ENCODE results near the gene POU4F2. TPM values are rescaled to one million over a fixed set of nuclear protein-coding genes. Genes with fewer than 3 reads are reported as not detected.

Gene POU4F2
- total RNA-seq, 1 experiment from 2014 or later: not detected

DNA sequence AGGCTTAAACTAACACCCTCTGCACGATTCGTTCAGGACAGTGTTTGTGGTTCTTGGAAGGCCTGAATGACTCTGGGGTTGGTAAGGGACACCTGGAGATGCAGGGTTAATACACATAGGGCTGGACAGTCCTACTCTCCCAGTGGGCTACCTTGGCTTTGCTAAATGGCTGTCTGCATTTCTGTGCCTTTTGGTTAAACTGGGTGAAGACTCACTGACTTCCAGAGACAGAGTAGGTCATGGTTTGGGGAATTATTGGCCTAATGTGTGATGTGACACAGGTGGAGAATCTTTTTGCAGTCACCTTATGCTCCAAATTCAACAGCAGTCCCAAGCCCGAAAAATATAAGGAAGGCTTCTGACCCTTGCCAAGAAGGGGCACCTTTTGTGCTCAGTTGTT is 10.5 kb downstream of the POU4F2 start:
- H3K27ac ChIP-seq (ENCODE audit: low read depth, low read length): no peak overlapping the region
- intact Hi-C loops (cut with micrococcal nuclease): no loop called here
- H3K9me3 ChIP-seq (ENCODE audit: control insufficient read depth in 1 of 2, insufficient read depth in 1 of 2, low read depth in 1 of 2, low read length in 2 of 2): no peaks in the 10 kb centered on the region
- POLR2A ChIA-PET: no interaction called here
- no peaks in the 10 kb centered on the region for H4K20me1 ChIP-seq (ENCODE audit: insufficient read depth)
- no peaks in the 10 kb centered on the region for H3K4me1 ChIP-seq (ENCODE audit: control insufficient read depth in 1 of 2, insufficient read depth in 2 of 2, low read length in 2 of 2)
- H3K79me2 ChIP-seq (ENCODE audit: insufficient read depth, low read length): no peaks in the 10 kb centered on the region
- H3K4me3 ChIP-seq (replicated peaks in 1 of 2; ENCODE audit: low read depth in 1 of 2, low read length in 2 of 2): no peak overlapping the region
- no peak overlapping the region for H2AFZ ChIP-seq (ENCODE audit: low read depth, low read length, poor library complexity, severe bottlenecking)
- no peak overlapping the region for H3K4me2 ChIP-seq (ENCODE audit: low read length)
- RAD21 ChIA-PET (ENCODE audit: low non-redundant PET in 1 of 2, low total read pairs in 2 of 2, uncharacterized antibody in 2 of 2, unreplicated experiment in 2 of 2): no interaction called here
- BruUV-seq (replicated peaks): no TSS peak
- TF ChIP-seq ZNF274 (IDR thresholded peaks at IDR 0.05; ENCODE audit: low read depth, low read length) (no peak), POLR2A (IDR thresholded peaks at IDR 0.05; ENCODE audit: borderline replicate concordance, extremely low read depth, insufficient read depth, insufficient read length) (no peak), TCF7L2 (IDR thresholded peaks at IDR 0.05; ENCODE audit: borderline replicate concordance, extremely low read depth, insufficient read depth, insufficient read length) (no peak), SP1 (IDR thresholded peaks at IDR 0.05; ENCODE audit: low read depth) (no peak), EZH2 (IDR thresholded peaks at IDR 0.05) (no peak), YY1 (IDR thresholded peaks at IDR 0.05; ENCODE audit: extremely low read depth, insufficient replicate concordance, low read depth, low read length) (no peak), CBX3 (IDR thresholded peaks at IDR 0.05; ENCODE audit: low read depth) (no peak), EGR1 (IDR thresholded peaks at IDR 0.05; ENCODE audit: low read depth) (no peak), RAD21 (IDR thresholded peaks at IDR 0.05; ENCODE audit: low read depth) (no peak), FOSL1 (IDR thresholded peaks at IDR 0.05; ENCODE audit: low read depth) (no peak), POLR2AphosphoS5 (IDR thresholded peaks at IDR 0.05; ENCODE audit: low read depth, low read length) (no peak), SIN3A (IDR thresholded peaks at IDR 0.05; ENCODE audit: low read depth) (no peak), SRF (IDR thresholded peaks at IDR 0.05; ENCODE audit: low read depth) (no peak), EZH2phosphoT487 (IDR thresholded peaks at IDR 0.05; ENCODE audit: borderline replicate concordance) (no peak), ZFX (IDR thresholded peaks at IDR 0.05) (no peak), ELF1 (IDR thresholded peaks at IDR 0.05; ENCODE audit: borderline replicate concordance, low read depth) (no peak)
- TF ChIP-seq, protein P1, sequence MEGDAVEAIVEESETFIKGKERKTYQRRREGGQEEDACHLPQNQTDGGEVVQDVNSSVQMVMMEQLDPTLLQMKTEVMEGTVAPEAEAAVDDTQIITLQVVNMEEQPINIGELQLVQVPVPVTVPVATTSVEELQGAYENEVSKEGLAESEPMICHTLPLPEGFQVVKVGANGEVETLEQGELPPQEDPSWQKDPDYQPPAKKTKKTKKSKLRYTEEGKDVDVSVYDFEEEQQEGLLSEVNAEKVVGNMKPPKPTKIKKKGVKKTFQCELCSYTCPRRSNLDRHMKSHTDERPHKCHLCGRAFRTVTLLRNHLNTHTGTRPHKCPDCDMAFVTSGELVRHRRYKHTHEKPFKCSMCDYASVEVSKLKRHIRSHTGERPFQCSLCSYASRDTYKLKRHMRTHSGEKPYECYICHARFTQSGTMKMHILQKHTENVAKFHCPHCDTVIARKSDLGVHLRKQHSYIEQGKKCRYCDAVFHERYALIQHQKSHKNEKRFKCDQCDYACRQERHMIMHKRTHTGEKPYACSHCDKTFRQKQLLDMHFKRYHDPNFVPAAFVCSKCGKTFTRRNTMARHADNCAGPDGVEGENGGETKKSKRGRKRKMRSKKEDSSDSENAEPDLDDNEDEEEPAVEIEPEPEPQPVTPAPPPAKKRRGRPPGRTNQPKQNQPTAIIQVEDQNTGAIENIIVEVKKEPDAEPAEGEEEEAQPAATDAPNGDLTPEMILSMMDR (IDR thresholded peaks at IDR 0.05 in 2 of 3, conservative IDR thresholded peaks at IDR 0.05 in 1 of 3; ENCODE audit: borderline replicate concordance in 1 of 3, insufficient read depth in 1 of 3, low read depth in 2 of 3, low read length in 2 of 3): no peak
- TF ChIP-seq, protein P2, sequence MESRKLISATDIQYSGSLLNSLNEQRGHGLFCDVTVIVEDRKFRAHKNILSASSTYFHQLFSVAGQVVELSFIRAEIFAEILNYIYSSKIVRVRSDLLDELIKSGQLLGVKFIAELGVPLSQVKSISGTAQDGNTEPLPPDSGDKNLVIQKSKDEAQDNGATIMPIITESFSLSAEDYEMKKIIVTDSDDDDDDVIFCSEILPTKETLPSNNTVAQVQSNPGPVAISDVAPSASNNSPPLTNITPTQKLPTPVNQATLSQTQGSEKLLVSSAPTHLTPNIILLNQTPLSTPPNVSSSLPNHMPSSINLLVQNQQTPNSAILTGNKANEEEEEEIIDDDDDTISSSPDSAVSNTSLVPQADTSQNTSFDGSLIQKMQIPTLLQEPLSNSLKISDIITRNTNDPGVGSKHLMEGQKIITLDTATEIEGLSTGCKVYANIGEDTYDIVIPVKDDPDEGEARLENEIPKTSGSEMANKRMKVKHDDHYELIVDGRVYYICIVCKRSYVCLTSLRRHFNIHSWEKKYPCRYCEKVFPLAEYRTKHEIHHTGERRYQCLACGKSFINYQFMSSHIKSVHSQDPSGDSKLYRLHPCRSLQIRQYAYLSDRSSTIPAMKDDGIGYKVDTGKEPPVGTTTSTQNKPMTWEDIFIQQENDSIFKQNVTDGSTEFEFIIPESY (IDR thresholded peaks at IDR 0.05; ENCODE audit: extremely low read depth, insufficient replicate concordance, low read length): no peak
- no peaks in the 10 kb centered on the region for H3K36me3 ChIP-seq (ENCODE audit: control insufficient read depth in 1 of 2, insufficient read depth in 2 of 2, low read length in 2 of 2)
- peaks cover 36% of the 10 kb centered on the region for H3K27me3 ChIP-seq (ENCODE audit: insufficient read depth, low read length)
- CTCF ChIA-PET: no interaction called here
- ATAC-seq (no peak), DNase-seq (ENCODE audit: low read depth, low spot score) (no peak)
- no peak overlapping the region for H3K9ac ChIP-seq (ENCODE audit: low read length)
- H3K9me2 ChIP-seq (ENCODE audit: insufficient read depth): no peaks in the 10 kb centered on the region

All from HCT116 (cell line).